Right atrium auricular region (tissue), 2 donors: Measurements from ENCODE around the gene KRT71. TPM values are rescaled to one million over a fixed set of nuclear protein-coding genes. Genes with fewer than 3 reads are reported as not detected.

Experiments used
- DNase-seq: peaks from one replicate; pipeline ENCODE4 v3.0.0-alpha.2; 2019; ENCODE audit warnings: low spot score
- H3K27ac ChIP-seq, 2 donors: fragments of 200-600 bp; sonication (generic); 1 replicate in 1 of 2; 2 replicates in 1 of 2; pipeline ENCODE4 v1.5.1; 2016 to 2019
- H3K27me3 ChIP-seq, 2 donors: fragments of 200-600 bp; sonication (generic); one replicate each; pipeline versions ENCODE4 v1.5.1 to v1.6.0; 2017 to 2019
- H3K36me3 ChIP-seq: fragments of 200-600 bp; sonication (generic); one replicate; pipeline ENCODE4 v1.5.1; 2016
- H3K4me1 ChIP-seq, 2 donors: fragments of 200-600 bp; sonication (generic); one replicate each; pipeline versions ENCODE4 v1.5.1 to v1.6.0; 2017 to 2019
- H3K4me3 ChIP-seq, 2 donors: fragments of 200-600 bp; sonication (generic); 1 replicate in 1 of 2; 2 replicates in 1 of 2; pipeline ENCODE4 v1.5.1; 2017 to 2019; ENCODE audit warnings: mild to moderate bottlenecking in 1 of 2, moderate library complexity in 1 of 2
- H3K9me3 ChIP-seq, 2 donors: fragments of 200-600 bp; sonication (generic); one replicate each; pipeline ENCODE4 v1.5.1; 2019
- total RNA-seq, 2 donors: library from RNA; depleted of rRNA; stranded (reverse); fragments of >200 nt; gene quantifications; one replicate each; pipeline ENCODE4 v1.1.0, GENCODE V29; 2016
- TF ChIP-seq, protein P1 (sequence below), 2 donors: fragments of 200-600 bp; sonication (generic); IDR thresholded peaks; one replicate each; pipeline ENCODE4 v1.5.1; 2019; ENCODE audit warnings: antibody characterized with exemption in 2 of 2

The KRT71 gene
- total RNA-seq, 2 donors from 2014 or later: not detected

DNA sequence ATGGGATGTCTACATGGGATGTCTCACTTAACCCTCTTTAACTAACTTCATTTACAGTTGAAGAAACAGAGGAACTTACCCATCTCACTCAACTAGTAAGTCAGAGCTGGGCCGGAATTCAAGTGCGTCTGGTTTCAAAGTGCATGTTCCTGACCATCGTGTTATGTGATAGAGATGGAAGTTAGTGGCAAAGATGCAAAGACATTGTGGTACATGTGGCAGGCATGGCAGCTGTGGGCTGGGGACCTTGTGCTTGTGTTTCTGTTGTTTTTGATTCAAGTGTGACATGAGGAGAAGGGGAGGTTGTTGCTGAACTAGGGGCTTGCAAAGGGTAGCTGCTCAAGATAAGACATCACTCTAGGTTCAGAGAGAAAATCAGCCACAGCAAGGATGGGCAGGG, 23.0 kb upstream of the KRT71 start:
- Histone ChIP-seq H3K4me1 (no peaks in the 10 kb centered on the region), H3K27ac (no peak overlapping the region), H3K27me3 (no peaks in the 10 kb centered on the region), H3K36me3 (no peaks in the 10 kb centered on the region), H3K9me3 (no peaks in the 10 kb centered on the region), H3K4me3 (no peak overlapping the region)
- TF ChIP-seq, protein P1, sequence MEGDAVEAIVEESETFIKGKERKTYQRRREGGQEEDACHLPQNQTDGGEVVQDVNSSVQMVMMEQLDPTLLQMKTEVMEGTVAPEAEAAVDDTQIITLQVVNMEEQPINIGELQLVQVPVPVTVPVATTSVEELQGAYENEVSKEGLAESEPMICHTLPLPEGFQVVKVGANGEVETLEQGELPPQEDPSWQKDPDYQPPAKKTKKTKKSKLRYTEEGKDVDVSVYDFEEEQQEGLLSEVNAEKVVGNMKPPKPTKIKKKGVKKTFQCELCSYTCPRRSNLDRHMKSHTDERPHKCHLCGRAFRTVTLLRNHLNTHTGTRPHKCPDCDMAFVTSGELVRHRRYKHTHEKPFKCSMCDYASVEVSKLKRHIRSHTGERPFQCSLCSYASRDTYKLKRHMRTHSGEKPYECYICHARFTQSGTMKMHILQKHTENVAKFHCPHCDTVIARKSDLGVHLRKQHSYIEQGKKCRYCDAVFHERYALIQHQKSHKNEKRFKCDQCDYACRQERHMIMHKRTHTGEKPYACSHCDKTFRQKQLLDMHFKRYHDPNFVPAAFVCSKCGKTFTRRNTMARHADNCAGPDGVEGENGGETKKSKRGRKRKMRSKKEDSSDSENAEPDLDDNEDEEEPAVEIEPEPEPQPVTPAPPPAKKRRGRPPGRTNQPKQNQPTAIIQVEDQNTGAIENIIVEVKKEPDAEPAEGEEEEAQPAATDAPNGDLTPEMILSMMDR (IDR thresholded peaks at IDR 0.05): no peak
- no peak for DNase-seq

DNA sequence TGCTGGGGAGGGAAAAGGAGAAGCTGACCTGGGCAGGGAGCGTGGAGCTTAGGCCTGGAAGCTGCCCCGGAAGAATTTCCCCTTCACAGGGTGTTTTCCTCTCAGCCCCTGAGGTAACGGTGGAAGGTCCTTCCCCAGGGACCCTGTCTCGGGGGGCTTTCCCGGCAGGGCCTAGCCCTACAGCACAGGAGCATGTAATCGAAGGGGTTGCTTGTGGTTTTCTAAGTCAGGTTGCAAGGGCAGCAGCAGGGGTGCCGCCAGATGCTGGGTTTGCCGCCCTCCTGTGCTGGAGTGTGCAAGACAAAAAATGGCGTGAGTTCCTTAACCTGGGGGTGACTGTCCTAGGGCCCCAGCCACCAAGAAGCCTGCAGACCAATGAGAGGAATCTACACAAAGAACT, 22.3 kb upstream of the KRT71 start:
- Histone ChIP-seq H3K36me3 (no peaks in the 10 kb centered on the region), H3K4me1 (no peaks in the 10 kb centered on the region), H3K27ac (no peak overlapping the region), H3K9me3 (no peaks in the 10 kb centered on the region), H3K4me3 (no peak overlapping the region), H3K27me3 (no peaks in the 10 kb centered on the region)
- TF ChIP-seq, protein P1 (IDR thresholded peaks at IDR 0.05): no peak
- no peak for DNase-seq

DNA sequence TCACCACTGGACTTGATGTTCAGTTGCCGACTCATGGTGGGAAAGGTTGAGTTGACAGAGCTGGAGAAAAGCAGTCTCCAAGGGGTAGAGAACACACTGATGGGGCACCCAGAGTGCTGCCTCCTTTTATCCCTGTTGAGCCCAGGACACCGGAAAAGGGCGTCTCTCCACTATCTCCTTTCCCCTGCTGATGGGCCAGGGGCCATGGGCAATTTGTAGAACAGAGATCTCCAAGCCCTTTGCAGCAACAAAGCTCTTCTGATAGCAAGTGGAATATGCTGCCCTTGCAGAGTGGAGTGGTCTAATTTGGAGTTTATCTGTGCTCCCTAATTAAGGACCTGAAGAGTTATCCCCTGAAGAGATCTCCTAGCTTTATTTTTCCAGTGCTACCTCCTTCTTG, 20.8 kb upstream of the KRT71 start, which contains the start of gene KRT74:
Gene KRT74, minus strand, starts transcription at position 101 of the 400 bp plus-strand sequence. Its CDS starts 66 bp downstream, at position 35.
- TF ChIP-seq, protein P1 (IDR thresholded peaks at IDR 0.05): no peak
- Histone ChIP-seq H3K9me3 (no peaks in the 10 kb centered on the region), H3K36me3 (no peaks in the 10 kb centered on the region), H3K27ac (no peak within 1 kb of the TSS), H3K4me3 (no peak within 1 kb of the TSS), H3K27me3 (no peaks in the 10 kb centered on the region), H3K4me1 (no peaks in the 10 kb centered on the region)
- DNase-seq: no peak

DNA sequence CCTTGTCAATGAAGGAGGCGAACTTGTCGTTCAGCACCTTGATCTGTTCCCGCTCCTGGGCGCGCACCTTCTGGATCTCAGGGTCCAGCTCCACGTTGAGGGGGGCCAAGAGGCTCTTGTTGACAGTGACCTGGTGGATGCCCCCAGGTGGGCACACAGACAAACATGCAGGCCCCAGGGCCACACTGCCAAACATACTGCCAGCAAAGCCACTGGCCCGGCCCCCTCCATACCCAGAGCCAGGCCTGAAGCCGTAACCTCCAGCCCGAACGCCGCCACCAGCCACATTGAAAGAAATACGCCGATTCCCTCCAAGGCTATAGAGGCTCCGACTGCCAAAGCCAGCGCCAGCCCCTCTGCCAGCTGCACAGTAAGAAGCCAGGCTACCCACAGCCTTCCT, 20.4 kb upstream of the KRT71 start:
- Histone ChIP-seq H3K27me3 (no peaks in the 10 kb centered on the region), H3K9me3 (no peaks in the 10 kb centered on the region), H3K27ac (no peak overlapping the region), H3K4me1 (no peaks in the 10 kb centered on the region), H3K4me3 (no peak overlapping the region), H3K36me3 (no peaks in the 10 kb centered on the region)
- DNase-seq: no peak
- TF ChIP-seq, protein P1 (IDR thresholded peaks at IDR 0.05): no peak

DNA sequence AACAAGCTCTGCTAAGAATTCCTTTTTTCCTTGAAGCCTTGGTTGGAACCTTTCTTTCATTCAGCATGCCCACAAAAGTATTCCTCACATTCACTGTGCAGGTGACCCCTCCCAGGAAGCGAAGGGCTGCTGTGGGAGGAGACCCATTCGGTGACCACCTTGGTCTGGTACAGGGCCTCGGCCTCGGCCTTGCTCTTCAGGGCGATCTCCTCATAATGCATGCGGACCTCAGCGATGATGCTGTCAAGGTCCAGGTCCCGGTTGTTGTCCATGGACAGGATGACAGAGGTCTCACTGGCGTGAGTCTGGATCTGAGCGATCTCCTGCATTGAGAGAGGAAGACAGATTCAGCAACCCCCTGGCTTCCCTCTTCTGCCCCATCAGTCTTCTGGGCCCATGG, 17.6 kb upstream of the KRT71 start:
- H3K27me3 ChIP-seq: no peaks in the 10 kb centered on the region
- H3K4me3 ChIP-seq: no peak overlapping the region
- H3K9me3 ChIP-seq: no peaks in the 10 kb centered on the region
- no peaks in the 10 kb centered on the region for H3K36me3 ChIP-seq
- no peak for DNase-seq
- TF ChIP-seq, protein P1 (IDR thresholded peaks at IDR 0.05): no peak
- peaks cover 0 to 20% of the 10 kb centered on the region in 2 donors for H3K4me1 ChIP-seq
- no peak overlapping the region for H3K27ac ChIP-seq

DNA sequence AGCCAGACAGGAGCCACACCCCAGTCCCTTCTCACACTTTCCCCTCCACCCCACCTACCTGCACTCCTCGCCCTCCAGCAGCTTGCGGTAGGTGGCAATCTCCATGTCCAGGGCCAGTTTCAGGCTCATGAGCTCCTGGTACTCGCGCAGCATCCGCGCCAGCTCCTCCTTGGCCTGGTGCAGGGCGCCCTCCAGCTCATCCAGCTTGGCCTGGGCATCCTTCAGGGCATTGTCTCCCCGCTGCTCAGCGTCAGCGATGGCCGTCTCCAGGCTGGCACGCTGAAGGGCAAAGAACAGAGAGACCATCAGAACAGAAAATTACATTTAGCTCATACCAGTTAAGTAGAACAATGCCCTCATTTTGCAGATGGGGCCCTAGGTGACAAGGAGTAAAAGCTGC, 15.2 kb upstream of the KRT71 start:
- Histone ChIP-seq H3K9me3 (no peaks in the 10 kb centered on the region), H3K36me3 (no peaks in the 10 kb centered on the region), H3K27ac (no peak overlapping the region), H3K4me1 (peaks cover 0 to 20% of the 10 kb centered on the region in 2 donors), H3K4me3 (no peak overlapping the region), H3K27me3 (no peaks in the 10 kb centered on the region)
- DNase-seq: no peak
- TF ChIP-seq, protein P1 (IDR thresholded peaks at IDR 0.05): no peak
